ENCODE data around the gene ARHGAP40.
"Not testable (repeated sequence)": the region's sequence is repeated elsewhere in the genome, so short reads cannot be mapped to it uniquely, and the experiment has no call there.

ARHGAP40 gene

GRCh38 chr20:38589351-38589750, 12.3 kb upstream of the ARHGAP40 start:
- no peak for DNase-seq

GRCh38 chr20:38589967-38590675, 11.5 kb upstream of the ARHGAP40 start:
- DNase-seq: no peak

GRCh38 chr20:38590676-38591473, 10.7 kb upstream of the ARHGAP40 start:
- DNase-seq: no peak

DNA sequence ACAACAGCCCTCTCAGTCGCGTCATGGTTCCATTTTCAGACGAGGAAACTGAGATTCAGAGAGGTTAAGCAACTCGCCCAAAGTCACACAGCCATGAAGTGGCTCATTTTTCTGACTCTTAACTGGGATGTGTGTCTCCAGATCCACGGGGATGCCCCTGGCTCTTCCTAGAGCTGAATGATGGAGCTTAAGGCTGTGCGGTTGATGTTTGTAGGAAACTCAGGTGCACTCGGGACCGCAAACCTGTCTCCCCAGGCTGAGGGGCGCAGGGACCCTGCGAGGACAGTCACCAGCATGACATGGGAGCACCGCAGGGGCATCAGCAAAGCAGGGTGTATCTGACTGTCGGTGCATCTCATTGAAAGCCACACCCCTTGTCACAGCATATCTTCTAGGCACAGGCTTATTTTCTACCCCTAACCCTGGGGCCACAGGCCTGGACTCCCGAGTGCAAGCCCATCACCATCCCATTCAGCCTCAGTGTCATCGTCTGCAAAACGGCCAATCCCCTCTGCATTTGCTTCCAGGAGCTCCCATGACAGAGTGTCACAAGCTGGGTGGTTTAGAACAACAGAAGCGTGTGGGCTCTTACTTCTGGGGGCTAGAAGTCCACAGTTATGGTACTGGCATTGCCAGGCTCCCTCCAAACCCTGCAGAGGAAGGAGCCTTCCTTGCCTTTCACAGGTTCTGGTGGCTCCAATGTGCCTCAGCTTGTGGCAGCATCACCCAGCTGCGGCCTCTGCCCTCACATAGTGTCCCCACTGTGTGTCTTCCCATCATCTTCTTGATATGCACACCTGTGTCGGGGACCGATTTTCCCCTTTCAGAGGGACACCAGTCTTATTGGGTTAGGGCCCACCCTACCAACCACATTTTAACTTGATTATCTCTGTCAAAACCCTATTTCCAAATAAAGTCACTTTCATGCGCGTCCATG, 9.9 kb upstream of the ARHGAP40 start:
- no peak for DNase-seq

DNA sequence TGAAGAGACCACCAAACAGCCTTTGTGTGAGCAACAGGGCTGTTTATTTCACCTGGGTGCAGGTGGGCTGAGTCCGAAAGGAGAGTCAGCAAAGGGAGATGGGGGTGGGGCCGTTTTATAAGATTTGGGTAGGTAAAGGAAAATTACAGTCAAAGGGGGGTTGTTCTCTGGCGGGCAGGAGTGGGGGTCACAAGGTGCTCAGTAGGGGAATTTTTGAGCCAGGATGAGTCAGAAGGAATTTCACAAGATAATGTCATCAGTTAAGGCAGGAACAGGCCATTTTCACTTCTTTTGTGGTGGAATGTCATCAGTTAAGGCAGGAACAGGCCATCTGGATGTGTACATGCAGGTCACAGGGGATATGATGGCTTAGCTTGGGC, 9.2 kb upstream of the ARHGAP40 start:
- DNase-seq: not testable (repeated sequence)

DNA sequence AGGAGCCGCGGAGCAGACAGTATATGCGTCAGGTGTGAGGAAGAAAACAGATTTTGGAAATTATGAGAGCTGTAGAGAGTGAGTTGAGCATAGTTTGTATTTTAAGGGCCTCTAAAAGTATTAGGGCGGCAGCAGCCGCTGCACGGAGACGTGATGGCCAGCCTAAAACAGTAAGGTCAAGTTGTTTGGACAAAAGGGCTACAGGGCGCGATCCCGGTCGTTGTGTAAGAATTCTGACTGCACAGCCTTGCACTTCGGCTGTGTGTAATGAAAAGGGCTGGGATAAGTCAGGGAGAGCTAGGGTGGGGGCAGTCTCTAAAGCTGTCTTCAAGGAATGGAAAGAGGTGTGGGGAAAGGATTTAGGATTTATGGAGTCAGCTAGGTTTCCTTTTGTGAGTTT, 7.3 kb upstream of the ARHGAP40 start:
- DNase-seq: not testable (repeated sequence)

DNA sequence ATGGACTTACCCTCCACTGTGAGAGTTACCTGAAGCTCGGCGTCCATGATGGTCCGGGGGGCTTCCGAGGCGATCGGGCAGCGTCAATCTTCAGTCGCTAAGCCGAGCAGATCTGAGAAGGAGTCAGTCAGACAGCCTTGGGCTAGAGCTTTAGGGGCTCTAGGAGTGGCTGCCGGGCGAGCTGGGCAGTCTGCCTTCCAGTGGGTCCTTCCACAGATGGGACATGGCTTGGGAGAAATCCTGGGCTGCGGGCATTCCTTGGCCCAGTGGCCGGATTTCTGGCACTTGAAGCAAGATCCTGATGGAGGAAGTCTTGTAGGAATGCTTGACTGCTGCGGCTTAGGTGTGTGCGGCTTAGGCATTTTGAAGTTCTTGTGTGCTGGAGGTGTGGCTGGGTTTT, 5.7 kb upstream of the ARHGAP40 start:
- DNase-seq: not testable (repeated sequence)

- peak in 2 of 3 experiments; percentile 16 to 54 for DNase-seq
Observed at GRCh38 chr20:38599410-38599882, 2.2 kb upstream of the ARHGAP40 start.

- DNase-seq: no peak
Observed at GRCh38 chr20:38600057-38600456, 1.6 kb upstream of the ARHGAP40 start.

DNA sequence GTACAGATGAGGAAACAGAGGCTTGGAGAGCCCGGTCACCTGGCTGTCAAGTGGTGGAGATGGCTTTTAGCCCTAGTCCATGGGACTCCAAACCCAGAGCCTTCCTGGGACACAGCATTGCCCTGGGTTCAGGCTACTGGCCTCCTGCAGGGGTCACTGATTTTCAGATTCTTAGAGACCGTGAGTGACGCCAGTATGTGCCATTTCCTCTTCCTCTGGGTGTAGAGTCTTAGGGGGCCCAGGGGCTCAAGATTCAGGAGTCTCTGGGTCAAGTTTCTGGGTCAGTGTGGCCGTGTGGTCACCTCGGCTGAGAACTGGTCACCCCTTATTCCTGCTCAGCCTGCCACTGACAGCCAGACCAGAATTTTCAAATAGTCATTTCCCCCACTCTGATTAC, 574 bp downstream of the ARHGAP40 start:
- no peak for DNase-seq

GRCh38 chr20:38603286-38603685, 1.7 kb downstream of the ARHGAP40 start:
- no peak for DNase-seq

- no peak for DNase-seq
Observed at GRCh38 chr20:38604873-38605303, 3.3 kb downstream of the ARHGAP40 start.

DNA sequence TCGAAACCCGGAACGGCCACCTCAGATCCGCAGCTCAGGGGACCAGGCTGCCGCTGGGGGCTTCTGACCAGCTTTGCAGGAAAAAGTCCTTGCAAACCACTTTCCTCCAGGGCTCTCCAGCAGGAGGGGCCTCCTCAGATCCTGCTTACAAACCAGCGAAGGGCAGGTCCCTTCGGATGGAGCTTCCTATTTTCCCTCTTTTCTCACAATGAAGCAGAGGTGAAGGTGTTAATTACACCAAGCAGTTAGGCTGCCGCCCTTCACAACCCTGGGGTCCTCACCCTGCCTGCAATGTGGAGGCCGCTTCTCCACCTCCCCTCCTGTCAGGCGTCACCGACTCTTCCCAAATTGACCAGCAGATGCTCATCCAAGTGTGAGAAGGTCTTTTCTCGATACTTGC, 5.7 kb downstream of the ARHGAP40 start:
- no peak for DNase-seq

DNA sequence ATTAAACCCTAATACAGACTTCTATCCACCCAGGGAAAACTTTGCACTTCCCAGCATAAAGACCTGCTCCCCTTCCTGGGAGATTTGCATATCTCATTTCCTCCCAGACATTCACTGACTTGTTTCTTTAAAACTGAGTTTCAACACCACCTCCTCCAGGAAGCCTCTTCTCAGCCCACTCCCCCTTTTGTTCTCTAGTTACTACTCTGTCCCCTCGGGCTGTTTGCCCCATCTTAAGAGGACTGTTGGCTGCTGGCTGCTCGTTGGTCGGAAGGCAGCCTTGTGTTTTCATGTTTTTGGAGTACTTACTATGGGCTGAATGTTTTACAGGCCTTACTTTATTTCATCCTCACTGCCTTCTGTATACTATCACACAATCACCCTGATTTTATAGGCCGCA, 6.6 kb downstream of the ARHGAP40 start:
- DNase-seq: no peak

DNA sequence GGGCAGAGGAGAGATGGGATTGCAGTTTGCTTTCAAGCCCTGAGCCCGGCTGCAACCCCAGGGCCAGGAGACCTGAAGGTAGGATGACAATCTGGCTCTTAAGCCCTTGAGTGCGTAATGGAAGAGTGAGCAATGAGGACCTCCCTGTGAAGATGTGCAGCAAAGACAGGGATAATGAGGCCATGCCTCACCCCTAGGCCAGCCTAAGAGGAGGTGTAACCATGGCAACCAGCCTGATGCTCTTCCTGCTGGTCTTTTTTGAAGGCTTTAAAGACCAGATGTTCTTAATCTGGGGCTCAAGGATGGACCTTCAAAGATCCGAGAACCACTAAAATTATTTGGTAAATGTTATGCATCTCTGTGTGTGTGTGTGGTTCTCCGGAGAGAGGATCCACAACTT, 8.2 kb downstream of the ARHGAP40 start:
- DNase-seq: peak; percentile 15 to 66 (median 51)

DNA sequence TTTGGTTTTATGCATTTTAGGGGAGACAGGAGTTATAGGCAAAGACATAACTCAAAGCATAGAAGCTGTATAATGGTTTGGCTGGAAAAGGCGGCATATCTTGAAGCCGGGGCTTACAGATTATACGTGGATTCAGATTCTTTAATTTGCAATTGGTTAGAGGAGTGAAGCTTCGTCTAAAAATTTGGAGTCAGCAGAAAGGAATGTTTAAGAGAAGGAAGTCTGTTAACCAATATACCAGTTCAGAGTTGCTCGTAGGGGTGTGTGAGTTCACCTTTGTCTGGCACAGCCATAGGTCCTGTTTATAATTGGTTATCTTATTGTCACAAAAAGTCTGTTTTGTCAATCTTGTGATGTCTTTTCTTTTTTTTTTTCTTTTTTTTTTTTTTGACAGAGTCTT, 8.9 kb downstream of the ARHGAP40 start:
- no peak for DNase-seq

- DNase-seq: no peak
Observed at GRCh38 chr20:38612751-38613515, 11.3 kb downstream of the ARHGAP40 start.

DNA sequence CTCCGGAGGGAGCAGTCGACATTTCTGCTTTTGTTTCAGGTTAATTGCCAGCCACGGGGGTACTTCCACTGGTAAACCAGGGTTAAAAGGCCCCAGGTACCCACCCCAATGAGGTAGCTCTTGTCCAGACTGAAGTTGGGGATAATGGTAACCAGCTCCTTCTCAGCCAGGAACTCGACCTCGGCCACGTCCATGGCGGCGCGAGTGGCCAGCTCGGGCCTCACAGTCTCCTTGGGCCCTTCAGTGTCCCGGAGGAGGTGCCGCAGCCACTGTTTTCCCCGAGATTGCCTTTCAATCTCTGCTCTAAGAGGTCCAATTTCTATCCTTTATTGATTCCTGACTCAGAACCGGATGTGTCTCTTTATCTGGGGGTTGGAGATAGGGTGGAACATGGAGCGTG, 13.7 kb downstream of the ARHGAP40 start:
- no peak for DNase-seq

- no peak for DNase-seq
Observed at GRCh38 chr20:38616457-38616856, 14.8 kb downstream of the ARHGAP40 start.

GRCh38 chr20:38617011-38617829, 15.6 kb downstream of the ARHGAP40 start:
- no peak for DNase-seq

- DNase-seq: no peak
Observed at GRCh38 chr20:38617830-38618196, 16.2 kb downstream of the ARHGAP40 start.

Data from NCI-H1417 (cell line).